Naive thymus-derived CD8-positive, alpha-beta T cell (primary cell): Measurements from ENCODE around the gene EHMT1. TPM values are rescaled to one million over a fixed set of nuclear protein-coding genes. Genes with fewer than 3 reads are reported as not detected.
"Not testable (repeated sequence)": the region's sequence is repeated elsewhere in the genome, so short reads cannot be mapped to it uniquely, and the experiment has no call there.

Experiments
- ATAC-seq, 2 donors: fragments of 150-1000 bp; cut with Tn5 transposase in 1 of 2; sonication (Bioruptor Pico), chemical (Tn5 transposase) in 1 of 2; 1 replicate in 1 of 2; 2 replicates in 1 of 2; pipeline ENCODE4 v1.10.0; 2021; ENCODE audit warnings: mild to moderate bottlenecking in 2 of 2, moderate library complexity in 2 of 2
- POLR2A ChIA-PET: fragments of 350-600 bp; sonication (Branson Sonifier 250); formaldehyde crosslinking; loops from one replicate; lab custom pipeline; 2021; ENCODE audit warnings: antibody characterized with exemption; lab: Charles Lee
- DNase-seq, 10 donors: peaks; one replicate each; pipeline versions ENCODE4 v3.0.0 to v3.0.0-alpha.2; 2020 to 2022
- H3K27ac Mint-ChIP-seq, 10 donors: one replicate each; pipeline ENCODE4 v1.8.0; 2020 to 2022; ENCODE audit warnings: mild to moderate bottlenecking in 10 of 10, mixed read lengths in 10 of 10, moderate library complexity in 4 of 10, inconsistent platforms in 1 of 10
- H3K27me3 Mint-ChIP-seq, 5 donors: one replicate each; pipeline ENCODE4 v1.8.0; 2021 to 2022; ENCODE audit warnings: mixed read lengths in 5 of 5
- H3K36me3 Mint-ChIP-seq, 3 donors: one replicate each; pipeline ENCODE4 v1.8.0; 2020 to 2022; ENCODE audit warnings: mixed read lengths in 3 of 3, mild to moderate bottlenecking in 2 of 3, inconsistent platforms in 1 of 3
- H3K4me1 Mint-ChIP-seq, 4 donors: one replicate each; pipeline ENCODE4 v1.8.0; 2021 to 2022; ENCODE audit warnings: mixed read lengths in 4 of 4
- H3K4me3 Mint-ChIP-seq, 10 donors: one replicate each; pipeline ENCODE4 v1.8.0; 2020 to 2022; ENCODE audit warnings: mild to moderate bottlenecking in 10 of 10, mixed read lengths in 10 of 10, moderate library complexity in 6 of 10, inconsistent platforms in 1 of 10
- H3K9me3 Mint-ChIP-seq, 9 donors: one replicate each; pipeline ENCODE4 v1.8.0; 2020 to 2022; ENCODE audit warnings: mixed read lengths in 9 of 9, mild to moderate bottlenecking in 3 of 9, inconsistent platforms in 1 of 9, moderate library complexity in 1 of 9
- polyA plus RNA-seq, 3 donors: library from polyadenylated mRNA; unstranded; fragments of 300-500 nt; fragmentation: Illumina TruSeq; gene quantifications; one replicate each; pipeline ENCODE4 v1.2.3, GENCODE V29; 2021
- total RNA-seq, 8 experiments: library from RNA in 2 of 8; stranded (reverse) in 2 of 8; gene quantifications; one replicate each; pipeline ENCODE4 v1.2.3 and lab custom pipeline; 2021 to 2026

EHMT1 gene
- total and polyA plus RNA-seq, 5 experiments from 2014 or later = 20.9 to 113 (median 34.4) TPM

- Mint-ChIP-seq H3K4me3 (no peak overlapping the region), H3K27ac (no peak overlapping the region), H3K4me1 (peaks cover 35 to 53% (median 47%) of the 10 kb centered on the region in 4 donors), H3K36me3 (peaks cover 15 to 60% (median 51%) of the 10 kb centered on the region in 3 donors), H3K27me3 (no peaks in the 10 kb centered on the region), H3K9me3 (peaks cover 0 to 56% (median 20%) of the 10 kb centered on the region in 9 donors)
- POLR2A ChIA-PET = interaction anchor here (0.5 kb wide), 1 partner anchor 57 kb away, joined by 4 read pairs; no protein-coding TSS in a partner anchor
- ATAC-seq = no peak
- no peak for DNase-seq
Measured at GRCh38 chr9:137720571-137721110, 101.8 kb downstream of the EHMT1 start.

- Mint-ChIP-seq H3K27me3 (no peaks in the 10 kb centered on the region), H3K4me3 (peak overlapping the region in 7 of 10 donors; percentile 59 to 86 (median 75)), H3K4me1 (peaks cover 40 to 54% (median 51%) of the 10 kb centered on the region in 4 donors), H3K36me3 (peaks cover 21 to 64% (median 56%) of the 10 kb centered on the region in 3 donors), H3K27ac (peak overlapping the region; percentile 28 to 96 (median 92)), H3K9me3 (peaks cover 0 to 53% (median 17%) of the 10 kb centered on the region in 9 donors)
- DNase-seq (peak in 1 of 10 donors; percentile 10), ATAC-seq (no peak)
- POLR2A ChIA-PET = no interaction called here
Measured at GRCh38 chr9:137721479-137721878, 102.7 kb downstream of the EHMT1 start.

- Mint-ChIP-seq H3K27me3 (no peaks in the 10 kb centered on the region), H3K9me3 (peaks cover 0 to 51% (median 13%) of the 10 kb centered on the region in 9 donors), H3K4me3 (peak overlapping the region in 9 of 10 donors; percentile 44 to 86 (median 75)), H3K4me1 (peaks cover 40 to 56% (median 52%) of the 10 kb centered on the region in 4 donors), H3K27ac (peak overlapping the region in 9 of 10 donors; percentile 89 to 96 (median 93)), H3K36me3 (peaks cover 23 to 67% (median 58%) of the 10 kb centered on the region in 3 donors)
- DNase-seq (peak in 5 of 10 donors; percentile 20 to 40 (median 36)), ATAC-seq (peak in 1 of 2 donors; percentile 50)
- POLR2A ChIA-PET = no interaction called here
Measured at GRCh38 chr9:137721899-137722298, 103.1 kb downstream of the EHMT1 start.

GRCh38 chr9:137722481-137722880 is 103.7 kb downstream of the EHMT1 start:
- H3K27me3 Mint-ChIP-seq = no peaks in the 10 kb centered on the region
- H3K4me1 Mint-ChIP-seq = peaks cover 41 to 59% (median 56%) of the 10 kb centered on the region in 4 donors
- peaks cover 23 to 67% (median 58%) of the 10 kb centered on the region in 3 donors for H3K36me3 Mint-ChIP-seq
- DNase-seq (peak in 4 of 10 donors; percentile 14 to 25 (median 20)), ATAC-seq (peak; percentile 78)
- peak overlapping the region in 9 of 10 donors; percentile 45 to 86 (median 75) for H3K4me3 Mint-ChIP-seq
- POLR2A ChIA-PET = no interaction called here
- H3K9me3 Mint-ChIP-seq = peaks cover 0 to 48% (median 13%) of the 10 kb centered on the region in 9 donors
- peak overlapping the region; percentile 83 to 96 (median 92) for H3K27ac Mint-ChIP-seq

- POLR2A ChIA-PET, H3K27me3 Mint-ChIP-seq: not testable (repeated sequence)
- H3K36me3 Mint-ChIP-seq = peaks cover 22 to 67% (median 56%) of the 10 kb centered on the region in 3 donors
- peak overlapping the region; percentile 19 to 83 (median 72) for H3K4me3 Mint-ChIP-seq
- H3K9me3 Mint-ChIP-seq = peaks cover 0 to 42% (median 10%) of the 10 kb centered on the region in 9 donors
- peak overlapping the region; percentile 83 to 95 (median 90) for H3K27ac Mint-ChIP-seq
- peaks cover 40 to 68% (median 57%) of the 10 kb centered on the region in 4 donors for H3K4me1 Mint-ChIP-seq
- DNase-seq (peak in 3 of 10 donors; percentile 22 to 50 (median 35)), ATAC-seq (peak; percentile 34 to 46)
Measured at GRCh38 chr9:137723356-137723755, 104.6 kb downstream of the EHMT1 start.

GRCh38 chr9:137723783-137724445 is 105.1 kb downstream of the EHMT1 start:
- peaks cover 40 to 72% (median 58%) of the 10 kb centered on the region in 4 donors for H3K4me1 Mint-ChIP-seq
- no peaks in the 10 kb centered on the region for H3K27me3 Mint-ChIP-seq
- peak overlapping the region in 9 of 10 donors; percentile 28 to 82 (median 71) for H3K4me3 Mint-ChIP-seq
- H3K9me3 Mint-ChIP-seq = peaks cover 0 to 37% (median 6%) of the 10 kb centered on the region in 9 donors
- DNase-seq (peak in 1 of 10 donors; percentile 17), ATAC-seq (peak; percentile 25 to 40)
- H3K27ac Mint-ChIP-seq = peak overlapping the region; percentile 83 to 95 (median 89)
- peaks cover 24 to 67% (median 56%) of the 10 kb centered on the region in 3 donors for H3K36me3 Mint-ChIP-seq
- POLR2A ChIA-PET = no interaction called here

GRCh38 chr9:137724818-137725240 is 106.0 kb downstream of the EHMT1 start:
- H3K36me3 Mint-ChIP-seq = peaks cover 29 to 67% (median 53%) of the 10 kb centered on the region in 3 donors
- ATAC-seq = no peak
- peak overlapping the region in 8 of 10 donors; percentile 3 to 92 (median 63) for H3K27ac Mint-ChIP-seq
- H3K4me1 Mint-ChIP-seq = peaks cover 39 to 72% (median 57%) of the 10 kb centered on the region in 4 donors
- no peak for DNase-seq
- no peaks in the 10 kb centered on the region for H3K27me3 Mint-ChIP-seq
- POLR2A ChIA-PET = no interaction called here
- peaks cover 0 to 29% (median 6%) of the 10 kb centered on the region in 9 donors for H3K9me3 Mint-ChIP-seq
- H3K4me3 Mint-ChIP-seq = peak overlapping the region in 3 of 10 donors; percentile 15 to 58 (median 19)

GRCh38 chr9:137725598-137725997 is 106.8 kb downstream of the EHMT1 start:
- POLR2A ChIA-PET = interaction anchor here (1.4 kb wide), 1 partner anchor 14 kb away, joined by 4 read pairs; no protein-coding TSS in a partner anchor
- H3K9me3 Mint-ChIP-seq = peaks cover 0 to 25% (median 6%) of the 10 kb centered on the region in 9 donors
- H3K27ac Mint-ChIP-seq = peak overlapping the region in 5 of 10 donors; percentile 28 to 84 (median 56)
- peak overlapping the region in 3 of 10 donors; percentile 7 to 71 (median 26) for H3K4me3 Mint-ChIP-seq
- peaks cover 40 to 72% (median 58%) of the 10 kb centered on the region in 4 donors for H3K4me1 Mint-ChIP-seq
- H3K27me3 Mint-ChIP-seq = no peaks in the 10 kb centered on the region
- ATAC-seq (no peak), DNase-seq (no peak)
- H3K36me3 Mint-ChIP-seq = peaks cover 31 to 69% (median 51%) of the 10 kb centered on the region in 3 donors

- ATAC-seq, DNase-seq, H3K27me3 Mint-ChIP-seq: not testable (repeated sequence)
- Mint-ChIP-seq H3K4me1 (peaks cover 40 to 70% (median 58%) of the 10 kb centered on the region in 4 donors), H3K9me3 (peaks cover 0 to 25% (median 6%) of the 10 kb centered on the region in 9 donors), H3K4me3 (peak overlapping the region in 1 of 10 donors; percentile 6), H3K27ac (peak overlapping the region in 5 of 10 donors; percentile 22 to 84 (median 53)), H3K36me3 (peaks cover 31 to 72% (median 57%) of the 10 kb centered on the region in 3 donors)
- POLR2A ChIA-PET = interaction anchor here (1.4 kb wide), 1 partner anchor 15 kb away, joined by 4 read pairs; no protein-coding TSS in a partner anchor
Measured at GRCh38 chr9:137726336-137726735, 107.5 kb downstream of the EHMT1 start.

- ATAC-seq = no peak
- Mint-ChIP-seq H3K27me3 (no peaks in the 10 kb centered on the region), H3K4me3 (no peak overlapping the region)
Measured at GRCh38 chr9:137726764-137727163, 108.0 kb downstream of the EHMT1 start.

GRCh38 chr9:137727716-137728115 is 108.9 kb downstream of the EHMT1 start:
- Mint-ChIP-seq H3K27ac (peak overlapping the region in 2 of 10 donors; percentile 6 to 62), H3K9me3 (peaks cover 0 to 21% (median 7%) of the 10 kb centered on the region in 9 donors), H3K36me3 (peaks cover 26 to 79% (median 65%) of the 10 kb centered on the region in 3 donors), H3K4me3 (no peak overlapping the region), H3K27me3 (no peaks in the 10 kb centered on the region), H3K4me1 (peaks cover 30 to 56% (median 46%) of the 10 kb centered on the region in 4 donors)
- ATAC-seq (no peak), DNase-seq (no peak)
- POLR2A ChIA-PET = no interaction called here

More at GRCh38 chr9:137726764-137727163, 108.0 kb downstream of the EHMT1 start:
- Mint-ChIP-seq H3K9me3 (peaks cover 0 to 23% (median 5%) of the 10 kb centered on the region in 9 donors), H3K4me1 (peaks cover 37 to 66% (median 54%) of the 10 kb centered on the region in 4 donors), H3K36me3 (peaks cover 27 to 72% (median 58%) of the 10 kb centered on the region in 3 donors), H3K27ac (no peak overlapping the region)
- no peak for DNase-seq
- POLR2A ChIA-PET = no interaction called here
